Germinal center (tissue), 1 donor: ENCODE measurements around the gene CORO7.

Experiments
- DNase-seq: peaks from one replicate; pipeline ENCODE4 v3.0.0; 2012; ENCODE audit warnings: mixed read lengths, low spot score

CORO7 gene

GRCh38 chr16:4320571-4321137 is 95.7 kb downstream of the CORO7 start:
- DNase-seq, result no peak

GRCh38 chr16:4319454-4320421 is 96.7 kb downstream of the CORO7 start:
- no peak for DNase-seq

- no peak for DNase-seq
These were observed 97.4 kb downstream of the CORO7 start for GRCh38 chr16:4318967-4319366.

DNA sequence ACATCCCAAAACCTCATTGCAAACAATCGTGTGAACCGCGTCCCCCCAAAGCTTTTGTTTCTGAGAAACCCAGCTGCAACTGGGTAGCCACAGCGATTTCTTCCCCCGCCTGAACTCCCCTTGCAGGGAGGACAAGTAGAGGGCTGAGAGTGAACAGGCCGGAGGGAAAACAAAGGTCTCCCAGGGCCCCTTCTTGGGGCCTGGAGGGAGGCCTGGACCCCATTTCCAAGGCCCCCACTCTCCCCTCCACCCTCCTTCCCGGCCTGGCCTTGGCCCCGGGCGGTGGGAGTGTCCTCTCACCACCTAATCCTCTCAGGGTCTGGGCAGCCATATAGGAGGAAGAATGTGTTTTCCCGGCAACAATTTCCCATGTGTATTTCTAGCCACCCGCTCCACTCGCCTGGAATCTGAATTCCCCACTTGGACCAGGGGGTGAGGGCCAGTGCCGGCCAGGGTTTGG is 97.9 kb downstream of the CORO7 start:
- DNase-seq, result no peak

DNA sequence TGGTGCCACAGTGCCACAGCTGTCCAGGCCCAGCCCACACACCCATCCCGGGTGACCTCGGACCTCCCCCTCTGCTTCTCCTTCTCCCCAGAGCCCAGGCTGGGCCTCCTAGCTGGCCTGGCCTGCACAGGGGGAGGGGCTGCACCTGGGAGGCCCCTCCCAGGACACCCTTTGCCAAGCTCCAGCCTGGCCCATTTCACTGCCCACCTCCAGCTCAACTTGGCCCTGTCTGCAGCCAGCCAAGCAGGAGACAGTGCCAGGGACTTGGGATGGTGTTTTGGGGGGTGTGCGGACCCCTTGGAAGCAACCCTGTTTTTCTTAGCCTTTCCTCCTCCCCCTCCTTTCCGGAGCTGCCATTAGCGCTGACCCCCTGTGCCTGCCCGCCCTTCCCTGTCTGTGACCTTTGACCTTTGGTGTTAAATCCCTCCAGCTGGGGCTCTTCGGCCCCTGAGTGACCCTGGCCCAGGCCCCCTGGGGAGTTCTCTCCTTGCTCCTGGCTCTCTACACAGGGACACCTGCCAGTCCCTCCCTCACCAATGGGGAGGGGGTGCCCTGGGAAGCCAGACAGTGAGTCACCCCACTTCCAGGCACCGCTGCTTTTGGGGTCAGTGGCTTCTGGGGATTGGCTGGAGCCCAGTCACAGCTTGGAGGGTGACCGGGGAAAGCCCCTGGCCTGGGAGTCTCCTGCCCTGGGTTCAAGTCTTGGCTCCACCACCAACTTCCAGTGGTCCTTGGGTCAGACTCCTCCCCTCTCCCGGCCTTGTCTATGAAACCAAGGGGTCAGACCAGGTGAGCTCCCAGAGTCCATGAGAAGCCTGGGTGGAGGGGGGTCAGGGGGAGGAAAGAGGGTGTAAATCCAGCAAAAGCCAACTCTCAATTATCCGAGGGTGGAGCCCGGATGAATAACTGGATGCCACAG is 98.6 kb downstream of the CORO7 start:
- no peak for DNase-seq

GRCh38 chr16:4316864-4317531 is 99.4 kb downstream of the CORO7 start:
- DNase-seq, result no peak

- DNase-seq, result no peak
These were observed 100.1 kb downstream of the CORO7 start for GRCh38 chr16:4316108-4316863.

DNA sequence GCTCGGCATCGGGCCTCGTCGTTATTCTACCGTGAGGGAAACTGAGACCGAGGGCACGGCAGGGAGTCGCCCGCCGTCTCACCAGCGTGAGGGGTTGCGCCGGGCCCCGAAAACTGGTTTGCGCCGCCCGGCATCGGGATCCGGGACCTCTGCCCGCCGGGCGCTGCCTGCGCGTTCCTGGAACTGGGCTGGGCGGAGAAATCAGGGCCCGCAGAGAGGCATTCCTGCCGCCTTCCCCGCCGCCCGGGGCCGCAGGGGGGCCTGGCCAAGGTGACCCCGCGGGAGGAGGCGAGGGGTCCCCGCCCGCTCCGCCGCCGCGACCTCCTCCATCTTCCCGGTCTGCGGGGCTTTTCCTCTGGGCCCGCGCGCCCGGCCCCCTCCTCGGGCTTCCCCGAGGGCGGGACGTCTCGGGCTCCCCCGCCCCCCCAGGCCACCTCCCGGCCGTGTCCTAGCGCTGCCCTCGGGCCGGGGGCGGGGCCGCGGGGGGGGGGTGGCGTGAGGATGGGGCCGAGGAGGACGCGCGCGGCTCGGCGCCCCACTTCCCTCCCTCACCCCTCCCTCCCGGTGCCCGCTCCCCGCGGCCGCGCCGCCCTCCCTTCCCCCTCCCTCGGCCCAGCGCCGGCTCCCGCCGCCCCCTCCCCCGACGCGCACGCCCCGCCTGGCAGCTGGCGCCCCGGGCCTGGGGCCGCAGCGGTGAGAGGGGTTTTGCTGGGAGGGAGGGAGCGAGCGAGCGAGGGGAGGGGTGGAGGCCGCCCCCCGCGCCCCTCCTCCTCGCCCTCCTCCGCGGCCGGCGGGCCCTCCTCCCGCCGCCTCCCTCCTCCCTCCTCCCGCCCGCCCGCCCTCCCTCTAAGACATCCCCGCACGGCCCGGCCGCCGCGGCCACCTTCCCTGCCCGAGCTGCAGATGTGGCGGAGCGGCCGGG is 100.9 kb downstream of the CORO7 start, which contains the start of gene GLIS2:
TSS of gene GLIS2 (plus strand) at position 882 of the 922 bp plus-strand sequence. CDS start 16,214 bp downstream, outside the sequence.
- no peak for DNase-seq

GRCh38 chr16:4314532-4315185 is 101.7 kb downstream of the CORO7 start:
- no peak for DNase-seq

DNA sequence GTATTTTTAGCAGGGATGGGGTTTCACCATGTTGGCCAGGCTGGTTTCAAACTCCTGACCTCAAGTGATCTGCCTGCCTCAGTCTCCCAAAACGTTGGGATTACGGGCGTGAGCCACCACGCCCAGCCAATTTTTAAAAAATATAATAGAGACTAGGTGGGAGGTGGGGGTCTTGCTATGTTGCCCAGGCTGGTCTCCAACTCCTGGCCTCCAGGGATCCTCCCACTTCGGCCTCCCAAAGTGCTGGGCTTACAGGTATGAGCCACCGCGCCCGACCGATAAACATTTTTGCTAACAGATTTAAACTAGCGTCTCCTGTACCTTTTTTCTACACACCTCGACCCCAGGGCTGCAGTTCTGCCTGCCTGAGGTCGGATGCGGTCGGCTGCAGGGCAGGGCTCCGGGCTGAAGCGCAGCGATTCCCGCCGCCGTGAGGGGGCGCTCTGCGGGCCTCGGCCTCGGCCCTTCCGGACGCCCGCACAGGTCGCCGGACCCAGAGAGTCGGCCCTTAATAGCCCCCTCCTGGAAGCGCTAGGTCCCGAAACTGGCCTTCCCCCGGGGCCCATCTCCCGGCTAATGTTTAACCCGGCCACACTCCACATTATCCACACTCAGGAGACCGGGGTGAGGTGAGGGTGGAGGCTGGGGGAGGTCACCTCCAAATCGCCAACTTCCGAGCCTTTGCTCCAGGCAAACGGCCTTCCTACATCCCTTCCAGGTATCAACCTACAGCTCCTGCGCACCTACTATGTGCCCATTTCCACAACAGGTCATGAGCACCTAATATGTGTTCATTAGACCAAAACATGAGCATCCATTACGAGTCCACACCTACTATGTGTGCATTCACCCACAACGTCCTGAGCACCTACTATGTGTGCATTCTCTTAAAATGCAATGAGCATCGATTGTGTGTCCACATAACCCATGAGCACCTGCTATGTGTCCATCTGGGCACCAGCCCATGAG is 102.5 kb downstream of the CORO7 start:
- DNase-seq, result peak; percentile 51

GRCh38 chr16:4309833-4310266 is 106.5 kb downstream of the CORO7 start:
- peak; percentile 82 for DNase-seq

DNA sequence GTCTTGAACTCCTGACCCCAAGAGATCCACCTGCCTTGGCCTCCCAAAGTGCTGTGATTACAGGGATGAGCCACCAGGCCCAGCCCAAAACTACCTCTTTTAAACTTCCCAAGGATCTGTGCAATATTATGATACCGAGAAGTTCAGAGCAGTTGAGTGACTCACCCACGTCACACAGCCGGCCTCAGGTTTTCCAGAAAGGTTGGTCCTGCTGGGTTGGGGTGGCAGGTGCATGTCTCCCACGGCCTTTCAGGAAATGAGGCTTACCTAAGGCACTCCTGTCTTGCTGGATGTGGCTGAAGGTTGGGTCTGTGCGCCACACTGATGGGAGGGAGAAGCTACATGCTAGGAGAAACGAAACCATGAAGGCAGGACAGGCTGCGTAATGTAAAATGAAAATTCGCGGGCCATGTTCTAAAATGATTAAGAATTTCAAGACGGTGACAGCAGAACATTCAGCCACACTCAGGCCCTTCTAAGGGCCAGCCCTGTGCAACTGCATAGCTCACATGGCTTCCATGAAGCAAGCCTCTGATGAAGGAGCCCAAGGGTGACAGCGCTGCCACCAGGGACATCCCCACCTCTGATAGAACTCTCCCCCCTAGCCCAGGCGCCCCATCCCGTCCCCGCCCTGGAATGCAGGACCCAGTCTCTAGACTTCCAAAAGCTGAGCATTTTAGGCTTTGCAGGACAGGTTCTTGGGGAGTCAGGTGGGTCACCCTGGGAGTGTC is 107.1 kb downstream of the CORO7 start:
- DNase-seq, result no peak

- peak; percentile 98 for DNase-seq
These were observed 109.0 kb downstream of the CORO7 start for GRCh38 chr16:4307215-4308037.

- peak; percentile 71 for DNase-seq
These were observed 109.8 kb downstream of the CORO7 start for GRCh38 chr16:4306470-4307214.
